H1 (cell line): ENCODE data around the gene PGLYRP4. TPM values are rescaled to one million over a fixed set of nuclear protein-coding genes. Genes with fewer than 3 reads are reported as not detected.

Source experiments
- CTCF ChIA-PET: fragments of 300-600 bp; sonication (Branson Sonifier 250); formaldehyde crosslinking; loops from one replicate; lab custom pipeline; 2021; ENCODE audit not compliant: partially characterized antibody; lab: Charles Lee
- POLR2A ChIA-PET: fragments of 300-600 bp; sonication (Branson Sonifier 250); formaldehyde crosslinking; loops from one replicate; lab custom pipeline; 2021; ENCODE audit warnings: inconsistent platforms; ENCODE audit not compliant: partially characterized antibody; lab: Charles Lee
- DNase-seq, 2 experiments: peaks; one replicate each; pipeline versions ENCODE4 v3.0.0 to v3.0.0-alpha.2; 2010 to 2022; ENCODE audit warnings: low spot score in 2 of 2, low read depth in 1 of 2, mixed read lengths in 1 of 2
- FAIRE-seq: peaks from 2 replicates; lab custom pipeline; 2011; peaks lifted over from hg19 to GRCh38; lab: Jason Lieb, UNC
- H2AFZ ChIP-seq: 2 replicates; pipeline ENCODE4 v1.8.1; 2012; ENCODE audit warnings: low read length, inconsistent platforms
- H2AK5ac ChIP-seq: 2 replicates; pipeline ENCODE4 v1.6.1; 2013; ENCODE audit warnings: low read depth, low read length
- H2BK120ac ChIP-seq: replicated peaks from 2 replicates; pipeline ENCODE3; 2013; ENCODE audit warnings: low read depth, low read length, inconsistent platforms
- H2BK12ac ChIP-seq: 2 replicates; pipeline ENCODE4 v1.6.1; 2013; ENCODE audit warnings: low read depth, low read length
- H2BK15ac ChIP-seq: 2 replicates; pipeline ENCODE4 v1.6.1; 2013; ENCODE audit warnings: low read length
- H2BK20ac ChIP-seq: 2 replicates; pipeline ENCODE4 v1.6.1; 2013; ENCODE audit warnings: low read length
- H2BK5ac ChIP-seq: 2 replicates; pipeline ENCODE4 v1.6.1; 2013; ENCODE audit warnings: low read depth, low read length
- H3K14ac ChIP-seq: 2 replicates; pipeline ENCODE4 v1.6.1; 2013; ENCODE audit warnings: inconsistent platforms; ENCODE audit not compliant: insufficient read length
- H3K18ac ChIP-seq: 2 replicates; pipeline ENCODE4 v1.6.1; 2013; ENCODE audit warnings: low read length; ENCODE audit errors: extremely low read depth
- H3K23ac ChIP-seq: 2 replicates; pipeline ENCODE4 v1.6.1; 2013; ENCODE audit warnings: inconsistent platforms; ENCODE audit not compliant: insufficient read length
- H3K23me2 ChIP-seq: 2 replicates; pipeline ENCODE4 v1.6.1; 2013; ENCODE audit warnings: low read depth, low read length
- H3K27ac ChIP-seq: 2 replicates; pipeline ENCODE4 v1.6.1; 2011; ENCODE audit warnings: low read depth, low read length, inconsistent platforms
- H3K27me3 ChIP-seq, 4 experiments: replicated peaks in 1 of 4; 1 replicate in 1 of 4; 2 replicates in 3 of 4; pipeline versions ENCODE4 v1.6.1 to v1.8.1; 2011 to 2013; ENCODE audit warnings: low read length in 3 of 4, mild to moderate bottlenecking in 3 of 4, inconsistent platforms in 2 of 4, mixed read lengths in 2 of 4, moderate library complexity in 1 of 4; ENCODE audit not compliant: control insufficient read depth in 3 of 4, insufficient read depth in 3 of 4; ENCODE audit errors: extremely low read depth in 1 of 4
- H3K36me3 ChIP-seq, 4 experiments: 2 replicates each; pipeline versions ENCODE4 v1.6.1 to v1.8.1; 2011 to 2013; ENCODE audit warnings: mild to moderate bottlenecking in 4 of 4, low read length in 3 of 4, moderate library complexity in 2 of 4, control low read depth in 1 of 4, inconsistent platforms in 1 of 4; ENCODE audit not compliant: insufficient read depth in 4 of 4, control insufficient read depth in 2 of 4
- H3K4ac ChIP-seq: replicated peaks from 2 replicates; pipeline ENCODE3; 2013; ENCODE audit warnings: low read length, low read depth, mixed read lengths, inconsistent platforms; ENCODE audit not compliant: insufficient read length
- H3K4me1 ChIP-seq, 4 experiments: replicated peaks in 1 of 4; 1 replicate in 1 of 4; 2 replicates in 3 of 4; pipeline versions ENCODE4 v1.6.1 to v1.8.1; 2011 to 2013; ENCODE audit warnings: low read length in 3 of 4, inconsistent platforms in 2 of 4, mixed read lengths in 1 of 4; ENCODE audit not compliant: insufficient read depth in 4 of 4, control insufficient read depth in 3 of 4
- H3K4me2 ChIP-seq, 2 experiments: 2 replicates each; pipeline versions ENCODE4 v1.6.1 to v1.8.1; 2011 to 2013; ENCODE audit warnings: low read depth in 2 of 2, low read length in 2 of 2, control low read depth in 1 of 2, inconsistent platforms in 1 of 2, mild to moderate bottlenecking in 1 of 2; ENCODE audit not compliant: insufficient read depth in 1 of 2
- H3K4me3 ChIP-seq, 4 experiments: fragments of 200-600, 300-600 bp in 1 of 4; sonication (generic), shearing (Covaris generic), sonication (Bioruptor Twin) in 1 of 4; 2 replicates each; pipeline versions ENCODE4 v1.5.1 to v1.8.1; 2011 to 2016; ENCODE audit warnings: low read length in 4 of 4, low read depth in 3 of 4, control low read depth in 2 of 4, inconsistent platforms in 2 of 4, mild to moderate bottlenecking in 2 of 4, mixed read lengths in 1 of 4, moderate library complexity in 1 of 4; ENCODE audit not compliant: insufficient read depth in 2 of 4; ENCODE audit errors: extremely low read depth in 1 of 4
- H3K56ac ChIP-seq: replicated peaks from 2 replicates; pipeline ENCODE3; 2013; ENCODE audit warnings: low read depth, mild to moderate bottlenecking, mixed read lengths, low read length, inconsistent platforms; ENCODE audit not compliant: insufficient read length
- H3K79me1 ChIP-seq: 2 replicates; pipeline ENCODE4 v1.6.1; 2013; ENCODE audit warnings: low read depth, low read length, control low read depth
- H3K79me2 ChIP-seq, 2 experiments: 2 replicates each; pipeline versions ENCODE4 v1.6.1 to v1.8.1; 2012 to 2013; ENCODE audit warnings: low read length in 2 of 2, mild to moderate bottlenecking in 2 of 2, inconsistent platforms in 1 of 2; ENCODE audit not compliant: insufficient read depth in 2 of 2, control insufficient read depth in 1 of 2
- H3K9ac ChIP-seq, 4 experiments: replicated peaks in 1 of 4; 1 replicate in 1 of 4; 2 replicates in 3 of 4; pipeline versions ENCODE4 v1.6.1 to v1.8.1; 2011 to 2013; ENCODE audit warnings: low read depth in 3 of 4, low read length in 3 of 4, control low read depth in 2 of 4, mild to moderate bottlenecking in 2 of 4, moderate library complexity in 2 of 4, inconsistent platforms in 1 of 4; ENCODE audit errors: extremely low read depth in 1 of 4
- H3K9me3 ChIP-seq, 2 experiments: 2 replicates each; pipeline versions ENCODE4 v1.6.1 to v1.8.1; 2012 to 2013; ENCODE audit warnings: mild to moderate bottlenecking in 2 of 2, moderate library complexity in 2 of 2, control low read depth in 1 of 2, inconsistent platforms in 1 of 2, low read depth in 1 of 2, low read length in 1 of 2, mixed read lengths in 1 of 2; ENCODE audit not compliant: insufficient read depth in 2 of 2
- H4K20me1 ChIP-seq, 2 experiments: replicated peaks in 1 of 2; 2 replicates each; pipeline versions ENCODE3 to v1.8.1; 2011 to 2013; ENCODE audit warnings: inconsistent platforms in 2 of 2, low read length in 2 of 2, mild to moderate bottlenecking in 1 of 2; ENCODE audit not compliant: insufficient read depth in 2 of 2, control insufficient read depth in 1 of 2
- H4K5ac ChIP-seq: 2 replicates; pipeline ENCODE4 v1.6.1; 2013; ENCODE audit warnings: low read length, low read depth, mixed read lengths, inconsistent platforms; ENCODE audit not compliant: insufficient read length
- H4K8ac ChIP-seq: 2 replicates; pipeline ENCODE4 v1.8.0; 2013; ENCODE audit warnings: mild to moderate bottlenecking, moderate library complexity, low read length, inconsistent platforms; ENCODE audit not compliant: insufficient read depth; ENCODE audit errors: extremely low read depth
- H4K91ac ChIP-seq: replicated peaks from 2 replicates; pipeline ENCODE3; 2013; ENCODE audit warnings: low read length, mixed read lengths, inconsistent platforms; ENCODE audit not compliant: insufficient read length
- ATF2 ChIP-seq: IDR thresholded peaks from 2 replicates; pipeline ENCODE4 v1.6.1; 2012; ENCODE audit warnings: low read length, inconsistent platforms
- CHD1 ChIP-seq: IDR thresholded peaks from 2 replicates; pipeline ENCODE4 v1.6.1; 2012; ENCODE audit warnings: low read depth, low read length, improper control_type of control experiment
- E2F6 ChIP-seq: IDR thresholded peaks from 2 replicates; pipeline ENCODE4 v1.6.1; 2012; ENCODE audit warnings: inconsistent platforms
- EZH2 ChIP-seq: fragments of 200-600 bp; sonication (generic); IDR thresholded peaks from 2 replicates; pipeline ENCODE4 v1.7.1; 2012; ENCODE audit warnings: low read depth, mild to moderate bottlenecking, moderate library complexity, low read length, inconsistent platforms; ENCODE audit not compliant: severe bottlenecking
- KDM1A ChIP-seq: fragments of 200-600, 300-600 bp; sonication (generic); IDR thresholded peaks from 2 replicates; pipeline ENCODE4 v1.7.1; 2016; ENCODE audit warnings: mild to moderate bottlenecking, low read length, borderline replicate concordance
- POLR2A ChIP-seq, 2 experiments: IDR thresholded peaks; 1 replicate in 1 of 2; 2 replicates in 1 of 2; pipeline ENCODE4 v1.6.1; 2011; ENCODE audit warnings: low read depth in 2 of 2, low read length in 2 of 2, mild to moderate bottlenecking in 2 of 2; ENCODE audit errors: control extremely low read depth in 1 of 2
- RFX5 ChIP-seq: IDR thresholded peaks from 2 replicates; pipeline ENCODE4 v1.6.1; 2011; ENCODE audit warnings: low read depth, low read length, improper control_type of control experiment, borderline replicate concordance
- RNF2 ChIP-seq: fragments of 200-900, 300-1000 bp; sonication (generic); IDR thresholded peaks from 2 replicates; pipeline ENCODE4 v1.7.1; 2016; ENCODE audit warnings: borderline replicate concordance, low read depth, mild to moderate bottlenecking, antibody characterized with exemption, low read length; ENCODE audit not compliant: poor library complexity, severe bottlenecking; ENCODE audit errors: missing control alignments
- SP1 ChIP-seq: IDR thresholded peaks from 2 replicates; pipeline ENCODE4 v1.6.1; 2011; ENCODE audit warnings: low read depth, low read length
- SRF ChIP-seq: IDR thresholded peaks from 2 replicates; pipeline ENCODE4 v1.6.1; 2011; ENCODE audit warnings: mild to moderate bottlenecking, low read depth, low read length, moderate library complexity
- SUZ12 ChIP-seq: fragments of 200-600 bp; sonication (generic); IDR thresholded peaks from 2 replicates; pipeline ENCODE4 v1.6.1; 2012; ENCODE audit warnings: mild to moderate bottlenecking, inconsistent platforms, low read length, moderate library complexity, mixed read lengths
- TAF7 ChIP-seq: optimal IDR thresholded peaks from 2 replicates; pipeline ENCODE3; 2011; ENCODE audit warnings: low read depth, mild to moderate bottlenecking, inconsistent platforms, low read length, moderate library complexity, borderline replicate concordance
- WGBS, 2 experiments: shearing (Covaris generic) in 1 of 2; methylation state at CpG; one replicate each; pipeline versions ENCODE4 v1.1.6 to v1.1.7; 2013 to 2015; ENCODE audit warnings: low lambda C conversion rate in 2 of 2, mixed read lengths in 2 of 2, inconsistent platforms in 1 of 2, low coverage in 1 of 2, missing lambda C conversion rate in 1 of 2; ENCODE audit not compliant: insufficient replicate concordance in 2 of 2, insufficient coverage in 1 of 2, insufficient read length in 1 of 2; ENCODE audit errors: extremely low coverage in 1 of 2, missing lambda C conversion rate in 1 of 2; 5-methylcytosine and 5-hydroxymethylcytosine counted together
- polyA plus RNA-seq, 7 experiments: library from polyadenylated mRNA; depleted of rRNA in 3 of 7; stranded (reverse) in 5 of 7; unstranded in 2 of 7; fragments of >200 nt in 5 of 7; fragments of 200-250 nt in 2 of 7; gene quantifications; 1 replicate in 5 of 7; 2 replicates in 1 of 7; 4 replicates in 1 of 7; pipeline versions ENCODE4 v1.2.1 to v1.2.3, GENCODE V29; 2011 to 2013; ENCODE audit warnings: missing spikeins in 2 of 7, mixed read lengths in 2 of 7
- total RNA-seq: library from RNA; stranded (reverse); fragmentation: NEBNext Ultra II Directional; extraction: Animal tissue kit (Norgen Biotek cat#: 25700); gene quantifications from 2 replicates; pipeline ENCODE4 v1.2.1, GENCODE V29; 2021

Gene PGLYRP4
- total and polyA plus RNA-seq, 2 of the 8 experiments (the other 6 are each of a cell fraction or from before 2014, with no cell fraction given), result not detected

- no peak overlapping the region for H2BK120ac ChIP-seq
- CTCF ChIA-PET, result interaction anchor here (1.0 to 2.8 kb wide), 5 partner anchors 10 to 136 kb away, joined by 3 to 12 read pairs (median 4); no protein-coding TSS in a partner anchor
- no peaks in the 10 kb centered on the region for H4K20me1 ChIP-seq
- FAIRE-seq (no peak), DNase-seq (no peak)
- no peak overlapping the region for H2AK5ac ChIP-seq
- H2BK12ac ChIP-seq, result no peak overlapping the region
- no peak overlapping the region for H4K5ac ChIP-seq
- no peak overlapping the region for H3K4ac ChIP-seq
- no peak overlapping the region for H3K14ac ChIP-seq
- H3K27ac ChIP-seq, result no peak overlapping the region
- H3K4me1 ChIP-seq, result no peaks in the 10 kb centered on the region
- H3K9ac ChIP-seq, result no peak overlapping the region
- H4K91ac ChIP-seq, result no peak overlapping the region
- no peak overlapping the region for H3K4me3 ChIP-seq
- H3K79me2 ChIP-seq, result no peaks in the 10 kb centered on the region
- POLR2A ChIA-PET, result no interaction called here
- H3K79me1 ChIP-seq, result no peaks in the 10 kb centered on the region
- no peak overlapping the region for H3K4me2 ChIP-seq
- H3K36me3 ChIP-seq, result no peaks in the 10 kb centered on the region
- no peak overlapping the region; the same call in 1 of the 2 replicates for H3K18ac ChIP-seq
- no peaks in the 10 kb centered on the region; a peak in 1 of 7 replicates for H3K27me3 ChIP-seq
- 78% methylated on average over 2 of the region's 2 CpGs; no CpG with 5 or more reads in 1 of the 2 experiments for WGBS, 2 experiments
- H4K8ac ChIP-seq, result no peak overlapping the region
- H3K23me2 ChIP-seq, result no peaks in the 10 kb centered on the region
- no peak overlapping the region for H3K23ac ChIP-seq
- peaks cover 0 to 3% of the 10 kb centered on the region in 2 experiments; a peak in 1 of 4 replicates for H3K9me3 ChIP-seq
- H2AFZ ChIP-seq, result no peak overlapping the region
- no peak overlapping the region for H2BK5ac ChIP-seq
- H3K56ac ChIP-seq, result no peak overlapping the region
- H2BK20ac ChIP-seq, result no peak overlapping the region
- no peak overlapping the region for H2BK15ac ChIP-seq
- TF ChIP-seq SP1, result no peak
- no peak for TF ChIP-seq CHD1
- TF ChIP-seq E2F6, result no peak
- no peak for TF ChIP-seq SRF
- no peak for TF ChIP-seq RNF2
- no peak for TF ChIP-seq TAF7
- no peak for TF ChIP-seq SUZ12
- TF ChIP-seq KDM1A, result no peak
- TF ChIP-seq EZH2, result no peak
- no peak for TF ChIP-seq POLR2A (IDR thresholded peaks at IDR 0.05; ENCODE audit: control extremely low read depth in 1 of 2, low read depth in 2 of 2, low read length in 2 of 2)
- no peak for TF ChIP-seq ATF2
- no peak for TF ChIP-seq RFX5
Observed at GRCh38 chr1:153374071-153374470, 25.4 kb upstream of the PGLYRP4 start.
